ENCODE measurements around the gene TGFB2. TPM values are rescaled to one million over a fixed set of nuclear protein-coding genes. Genes with fewer than 3 reads are reported as not detected.

Gene TGFB2
- polyA plus RNA-seq, 1 donor from 2014 or later = 0.10 TPM

DNA sequence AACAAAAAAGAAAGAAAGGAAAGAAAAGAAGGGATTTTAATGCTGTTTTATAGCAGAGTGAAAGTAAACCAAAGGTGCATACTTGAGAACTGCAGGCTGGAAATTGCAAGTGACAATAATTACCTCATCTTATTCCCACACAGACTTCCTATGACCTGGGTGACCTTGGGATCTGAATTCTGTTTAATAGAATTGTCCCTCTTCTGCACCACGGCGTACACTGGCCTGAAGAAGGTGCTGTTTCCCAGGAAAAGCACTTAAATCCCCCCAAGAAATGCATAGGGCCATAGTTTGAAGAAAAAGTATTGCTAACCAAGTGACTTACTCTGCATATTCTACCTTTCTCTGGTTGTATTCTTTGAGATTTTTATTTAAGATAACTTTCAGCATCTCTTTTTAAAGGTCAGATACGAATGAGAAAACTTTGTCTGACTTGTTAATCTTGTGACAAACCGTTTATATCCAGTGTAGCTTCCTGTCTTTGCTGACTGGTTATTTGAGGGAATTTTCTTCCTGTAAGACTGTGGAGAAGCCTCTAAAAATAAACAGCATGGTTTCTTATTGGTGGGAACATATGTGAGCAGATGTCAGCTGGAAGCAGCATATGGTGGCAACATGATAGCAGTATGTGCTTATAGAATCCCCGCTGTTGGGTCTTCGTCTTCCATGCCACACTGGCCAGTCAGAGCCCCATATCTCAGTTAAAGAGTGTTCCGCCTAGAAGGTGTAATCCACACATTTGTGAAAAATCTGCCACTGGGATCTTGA lies 16.3 kb downstream of the TGFB2 start:
- Histone ChIP-seq H3K9ac (ENCODE audit: low read length) (no peak overlapping the region), H3K27ac (ENCODE audit: low read length) (no peak overlapping the region), H3K36me3 (ENCODE audit: insufficient read depth, low read length) (no peaks in the 10 kb centered on the region), H3K4me3 (ENCODE audit: low read length) (no peak overlapping the region), H3F3A (ENCODE audit: insufficient read depth, low read length, poor library complexity, severe bottlenecking) (no peaks in the 10 kb centered on the region), H3K9me3 (ENCODE audit: low read length) (no peaks in the 10 kb centered on the region), H4K20me1 (ENCODE audit: insufficient read depth) (no peaks in the 10 kb centered on the region), H3K4me2 (ENCODE audit: low read length) (no peak overlapping the region), H2AFZ (ENCODE audit: low read depth, low read length) (no peak overlapping the region), H3K79me2 (replicated peaks; ENCODE audit: insufficient read depth, low read length) (no peaks in the 10 kb centered on the region), H3K27me3 (ENCODE audit: insufficient read depth, low read depth, low read length) (no peaks in the 10 kb centered on the region), H3K9me2 (ENCODE audit: insufficient read depth, low read length) (no peaks in the 10 kb centered on the region)
- peak; percentile 73 for TF ChIP-seq RAD21 (conservative IDR thresholded peaks at IDR 0.05)
- peak; percentile 68 for TF ChIP-seq SMC3 (conservative IDR thresholded peaks at IDR 0.05; ENCODE audit: poor library complexity)
- TF ChIP-seq, protein P1, sequence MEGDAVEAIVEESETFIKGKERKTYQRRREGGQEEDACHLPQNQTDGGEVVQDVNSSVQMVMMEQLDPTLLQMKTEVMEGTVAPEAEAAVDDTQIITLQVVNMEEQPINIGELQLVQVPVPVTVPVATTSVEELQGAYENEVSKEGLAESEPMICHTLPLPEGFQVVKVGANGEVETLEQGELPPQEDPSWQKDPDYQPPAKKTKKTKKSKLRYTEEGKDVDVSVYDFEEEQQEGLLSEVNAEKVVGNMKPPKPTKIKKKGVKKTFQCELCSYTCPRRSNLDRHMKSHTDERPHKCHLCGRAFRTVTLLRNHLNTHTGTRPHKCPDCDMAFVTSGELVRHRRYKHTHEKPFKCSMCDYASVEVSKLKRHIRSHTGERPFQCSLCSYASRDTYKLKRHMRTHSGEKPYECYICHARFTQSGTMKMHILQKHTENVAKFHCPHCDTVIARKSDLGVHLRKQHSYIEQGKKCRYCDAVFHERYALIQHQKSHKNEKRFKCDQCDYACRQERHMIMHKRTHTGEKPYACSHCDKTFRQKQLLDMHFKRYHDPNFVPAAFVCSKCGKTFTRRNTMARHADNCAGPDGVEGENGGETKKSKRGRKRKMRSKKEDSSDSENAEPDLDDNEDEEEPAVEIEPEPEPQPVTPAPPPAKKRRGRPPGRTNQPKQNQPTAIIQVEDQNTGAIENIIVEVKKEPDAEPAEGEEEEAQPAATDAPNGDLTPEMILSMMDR (IDR thresholded peaks at IDR 0.05; ENCODE audit: poor library complexity, severe bottlenecking) = peak; percentile 69
- no peak for TF ChIP-seq EZH2 (IDR thresholded peaks at IDR 0.05; ENCODE audit: borderline replicate concordance, insufficient read depth, low read length, poor library complexity, severe bottlenecking)
- TF ChIP-seq POLR2AphosphoS5 (IDR thresholded peaks at IDR 0.05) = no peak

DNA sequence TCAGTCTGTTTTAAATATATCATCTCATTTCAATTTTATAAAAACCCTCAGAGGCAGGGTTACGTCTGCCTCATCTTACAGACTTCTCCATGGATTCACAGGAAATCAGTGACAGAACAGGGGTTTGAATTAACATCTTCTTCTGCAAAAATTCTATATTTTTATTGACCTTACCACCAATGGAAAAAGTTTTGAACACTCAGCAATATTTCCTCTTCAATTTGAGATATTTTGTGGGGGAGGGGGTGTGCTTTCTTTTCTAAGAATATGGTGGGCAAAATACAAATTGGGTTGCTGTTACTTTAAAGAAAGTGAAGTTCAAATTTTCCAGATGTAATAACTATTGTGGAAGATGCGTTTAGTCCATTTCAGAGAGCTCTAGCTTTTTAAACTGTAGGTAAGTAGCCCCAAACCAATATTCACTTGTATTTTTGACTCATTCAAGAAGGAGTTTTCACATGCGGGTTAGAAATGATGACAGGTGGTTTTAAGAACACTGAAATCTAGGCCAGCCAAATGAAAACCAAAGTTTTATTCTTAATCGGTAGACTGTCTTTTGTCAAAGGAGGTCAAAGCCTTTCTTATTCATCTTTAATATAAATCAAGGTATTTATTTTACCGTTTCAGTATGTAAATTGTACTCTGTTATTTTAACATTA lies 17.4 kb downstream of the TGFB2 start:
- H4K20me1 ChIP-seq (ENCODE audit: insufficient read depth) = no peaks in the 10 kb centered on the region

GRCh38 chr1:218363141-218363540 lies 18.0 kb downstream of the TGFB2 start:
- H3K4me2 ChIP-seq (ENCODE audit: low read length) = no peak overlapping the region
- H3K9me2 ChIP-seq (ENCODE audit: insufficient read depth, low read length) = no peaks in the 10 kb centered on the region
- H2AFZ ChIP-seq (ENCODE audit: low read depth, low read length) = no peak overlapping the region
- no peak for TF ChIP-seq EZH2 (IDR thresholded peaks at IDR 0.05; ENCODE audit: borderline replicate concordance, insufficient read depth, low read length, poor library complexity, severe bottlenecking)
- TF ChIP-seq, protein P1 (IDR thresholded peaks at IDR 0.05; ENCODE audit: poor library complexity, severe bottlenecking) = no peak
- TF ChIP-seq SMC3 (conservative IDR thresholded peaks at IDR 0.05; ENCODE audit: poor library complexity) = no peak
- TF ChIP-seq EP300 (conservative IDR thresholded peaks at IDR 0.05; ENCODE audit: poor library complexity, severe bottlenecking) = no peak
- no peak for TF ChIP-seq TAF1 (IDR thresholded peaks at IDR 0.05; ENCODE audit: low read depth)
- TF ChIP-seq RAD21 (conservative IDR thresholded peaks at IDR 0.05) = no peak
- TF ChIP-seq, protein P2, sequence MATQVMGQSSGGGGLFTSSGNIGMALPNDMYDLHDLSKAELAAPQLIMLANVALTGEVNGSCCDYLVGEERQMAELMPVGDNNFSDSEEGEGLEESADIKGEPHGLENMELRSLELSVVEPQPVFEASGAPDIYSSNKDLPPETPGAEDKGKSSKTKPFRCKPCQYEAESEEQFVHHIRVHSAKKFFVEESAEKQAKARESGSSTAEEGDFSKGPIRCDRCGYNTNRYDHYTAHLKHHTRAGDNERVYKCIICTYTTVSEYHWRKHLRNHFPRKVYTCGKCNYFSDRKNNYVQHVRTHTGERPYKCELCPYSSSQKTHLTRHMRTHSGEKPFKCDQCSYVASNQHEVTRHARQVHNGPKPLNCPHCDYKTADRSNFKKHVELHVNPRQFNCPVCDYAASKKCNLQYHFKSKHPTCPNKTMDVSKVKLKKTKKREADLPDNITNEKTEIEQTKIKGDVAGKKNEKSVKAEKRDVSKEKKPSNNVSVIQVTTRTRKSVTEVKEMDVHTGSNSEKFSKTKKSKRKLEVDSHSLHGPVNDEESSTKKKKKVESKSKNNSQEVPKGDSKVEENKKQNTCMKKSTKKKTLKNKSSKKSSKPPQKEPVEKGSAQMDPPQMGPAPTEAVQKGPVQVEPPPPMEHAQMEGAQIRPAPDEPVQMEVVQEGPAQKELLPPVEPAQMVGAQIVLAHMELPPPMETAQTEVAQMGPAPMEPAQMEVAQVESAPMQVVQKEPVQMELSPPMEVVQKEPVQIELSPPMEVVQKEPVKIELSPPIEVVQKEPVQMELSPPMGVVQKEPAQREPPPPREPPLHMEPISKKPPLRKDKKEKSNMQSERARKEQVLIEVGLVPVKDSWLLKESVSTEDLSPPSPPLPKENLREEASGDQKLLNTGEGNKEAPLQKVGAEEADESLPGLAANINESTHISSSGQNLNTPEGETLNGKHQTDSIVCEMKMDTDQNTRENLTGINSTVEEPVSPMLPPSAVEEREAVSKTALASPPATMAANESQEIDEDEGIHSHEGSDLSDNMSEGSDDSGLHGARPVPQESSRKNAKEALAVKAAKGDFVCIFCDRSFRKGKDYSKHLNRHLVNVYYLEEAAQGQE (IDR thresholded peaks at IDR 0.05; ENCODE audit: borderline replicate concordance) = no peak
- no peak for TF ChIP-seq POLR2AphosphoS5 (IDR thresholded peaks at IDR 0.05)
- TF ChIP-seq MXI1 (conservative IDR thresholded peaks at IDR 0.05; ENCODE audit: poor library complexity, severe bottlenecking) = no peak
- no peaks in the 10 kb centered on the region for H3K79me2 ChIP-seq (replicated peaks; ENCODE audit: insufficient read depth, low read length)
- H3K9ac ChIP-seq (ENCODE audit: low read length) = no peak overlapping the region
- no peaks in the 10 kb centered on the region for H3K27me3 ChIP-seq (ENCODE audit: insufficient read depth, low read depth, low read length)
- H3K4me3 ChIP-seq (ENCODE audit: low read length) = no peak overlapping the region
- H3K27ac ChIP-seq (ENCODE audit: low read length) = no peak overlapping the region
- H4K20me1 ChIP-seq (ENCODE audit: insufficient read depth) = no peaks in the 10 kb centered on the region
- no peaks in the 10 kb centered on the region for H3K36me3 ChIP-seq (ENCODE audit: insufficient read depth, low read length)
- H3K9me3 ChIP-seq (ENCODE audit: low read length) = no peaks in the 10 kb centered on the region
- no peaks in the 10 kb centered on the region for H3F3A ChIP-seq (ENCODE audit: insufficient read depth, low read length, poor library complexity, severe bottlenecking)

More for the DNA sequence above, 17.4 kb downstream of the TGFB2 start:
- H3K4me2 ChIP-seq (ENCODE audit: low read length) = no peak overlapping the region
- H3K27ac ChIP-seq (ENCODE audit: low read length) = no peak overlapping the region
- H3K36me3 ChIP-seq (ENCODE audit: insufficient read depth, low read length) = no peaks in the 10 kb centered on the region
- no peak overlapping the region for H3K9ac ChIP-seq (ENCODE audit: low read length)
- no peaks in the 10 kb centered on the region for H3K9me2 ChIP-seq (ENCODE audit: insufficient read depth, low read length)
- H3F3A ChIP-seq (ENCODE audit: insufficient read depth, low read length, poor library complexity, severe bottlenecking) = no peaks in the 10 kb centered on the region
- no peaks in the 10 kb centered on the region for H3K79me2 ChIP-seq (replicated peaks; ENCODE audit: insufficient read depth, low read length)
- H3K4me3 ChIP-seq (ENCODE audit: low read length) = no peak overlapping the region
- H3K27me3 ChIP-seq (ENCODE audit: insufficient read depth, low read depth, low read length) = no peaks in the 10 kb centered on the region
- TF ChIP-seq TAF1 (IDR thresholded peaks at IDR 0.05; ENCODE audit: low read depth) (no peak), EZH2 (IDR thresholded peaks at IDR 0.05; ENCODE audit: borderline replicate concordance, insufficient read depth, low read length, poor library complexity, severe bottlenecking) (no peak), POLR2AphosphoS5 (IDR thresholded peaks at IDR 0.05) (no peak), MXI1 (conservative IDR thresholded peaks at IDR 0.05; ENCODE audit: poor library complexity, severe bottlenecking) (no peak)
- H3K9me3 ChIP-seq (ENCODE audit: low read length) = no peaks in the 10 kb centered on the region
- H2AFZ ChIP-seq (ENCODE audit: low read depth, low read length) = no peak overlapping the region

Data from neural cell (in vitro differentiated cells).